GM12878 (cell line): ENCODE data around the gene KRT28. TPM values are rescaled to one million over a fixed set of nuclear protein-coding genes. Genes with fewer than 3 reads are reported as not detected.

Experiments
- ATAC-seq: fragments of 200-7000 bp; cut with Tn5 transposase; 3 replicates; pipeline ENCODE4 v1.9.1; 2020; ENCODE audit warnings: mild to moderate bottlenecking, moderate library complexity
- BruUV-seq: library from RNA; stranded (reverse); fragments of 400-500 nt; replicated peaks from 2 replicates; lab custom pipeline; 2021; lab: Mats Ljungman, UMichigan
- CTCF ChIA-PET: fragments of 300-600 bp; sonication (Branson Sonifier 250); formaldehyde crosslinking; extraction: SDS; loops from one replicate; lab custom pipeline; 2021; ENCODE audit warnings: inconsistent platforms; lab: Yijun Ruan, JAX
- POLR2A ChIA-PET: fragments of 350-600 bp; formaldehyde crosslinking; extraction: SDS; loops from one replicate; lab custom pipeline; 2021; ENCODE audit warnings: inconsistent platforms; lab: Charles Lee
- RAD21 ChIA-PET: fragments of 300-600 bp; sonication (Branson Sonifier 250); formaldehyde crosslinking; loops from one replicate; lab custom pipeline; 2023; ENCODE audit warnings: antibody characterized with exemption; ENCODE audit not compliant: unreplicated experiment; lab: Charles Lee
- SMC1A ChIA-PET: fragments of 300-600 bp; sonication (Branson Sonifier 250); formaldehyde crosslinking; loops from one replicate; lab custom pipeline; 2023; ENCODE audit not compliant: unreplicated experiment, uncharacterized antibody; lab: Charles Lee
- DNase-seq: peaks from one replicate; pipeline ENCODE4 v3.0.0-alpha.2; 2011; ENCODE audit warnings: low read depth, low spot score
- FAIRE-seq: peaks from 3 replicates; lab custom pipeline; 2011; peaks lifted over from hg19 to GRCh38; lab: Jason Lieb, UNC
- H2AFZ ChIP-seq: 2 replicates; pipeline ENCODE4 v1.6.0; 2011; ENCODE audit warnings: low read depth, low read length, control low read depth; ENCODE audit not compliant: control insufficient read depth
- H3K27ac ChIP-seq: 2 replicates; pipeline ENCODE4 v1.5.1; 2011; ENCODE audit warnings: control low read depth; ENCODE audit not compliant: control insufficient read depth, insufficient read depth
- H3K27me3 ChIP-seq, 2 experiments: replicated peaks in 1 of 2; 2 replicates each; pipeline versions ENCODE4 v1.6.0 to v1.6.1; 2011; ENCODE audit warnings: low read length in 1 of 2; ENCODE audit not compliant: control insufficient read depth in 2 of 2, insufficient read depth in 2 of 2
- H3K36me3 ChIP-seq, 2 experiments: 2 replicates each; pipeline ENCODE4 v1.5.1; 2011; ENCODE audit warnings: low read length in 1 of 2; ENCODE audit not compliant: control insufficient read depth in 2 of 2, insufficient read depth in 2 of 2
- H3K4me1 ChIP-seq: 2 replicates; pipeline ENCODE4 v1.6.1; 2011; ENCODE audit warnings: mild to moderate bottlenecking, low read length, moderate library complexity, mixed read lengths; ENCODE audit not compliant: control insufficient read depth, insufficient read depth
- H3K4me2 ChIP-seq: 2 replicates; pipeline ENCODE4 v1.6.0; 2011; ENCODE audit warnings: control low read depth; ENCODE audit not compliant: control insufficient read depth, insufficient read depth
- H3K4me3 ChIP-seq: fragments of 200-600 bp; sonication (generic); 2 replicates; pipeline ENCODE4 v1.5.1; 2016
- H3K79me2 ChIP-seq: 2 replicates; pipeline ENCODE4 v1.6.0; 2011; ENCODE audit warnings: low read length; ENCODE audit not compliant: control insufficient read depth, insufficient read depth
- H3K9ac ChIP-seq: 2 replicates; pipeline ENCODE4 v1.8.0; 2011; ENCODE audit warnings: low read length, control low read depth, mixed read lengths; ENCODE audit not compliant: control insufficient read depth, insufficient read depth
- H3K9me3 ChIP-seq: replicated peaks from 3 replicates; pipeline ENCODE4 v1.5.1; 2011; ENCODE audit warnings: mild to moderate bottlenecking, low read length; ENCODE audit not compliant: control insufficient read depth, insufficient read depth
- H4K20me1 ChIP-seq: 2 replicates; pipeline ENCODE4 v1.6.0; 2011; ENCODE audit not compliant: control insufficient read depth, insufficient read depth
- BMI1 ChIP-seq: fragments of 450-650 bp; IDR thresholded peaks from 2 replicates; pipeline ENCODE4 v1.6.1; 2016; ENCODE audit warnings: mild to moderate bottlenecking, moderate library complexity, borderline replicate concordance
- CEBPB ChIP-seq, 2 experiments: fragments of 150-350 bp in 1 of 2; IDR thresholded peaks; 2 replicates each; pipeline ENCODE4 v1.6.1; 2012 to 2014; ENCODE audit warnings: low read depth in 2 of 2, low read length in 2 of 2, borderline replicate concordance in 1 of 2, inconsistent platforms in 1 of 2
- ESRRA ChIP-seq: IDR thresholded peaks from 2 replicates; pipeline ENCODE4 v1.6.1; 2012; ENCODE audit warnings: mild to moderate bottlenecking, low read length, improper control_type of control experiment
- ETV6 ChIP-seq, 2 experiments: fragments of 450-650 bp in 1 of 2; IDR thresholded peaks in 1 of 2; conservative IDR thresholded peaks in 1 of 2; 2 replicates each; pipeline ENCODE4 v1.6.1; 2014; ENCODE audit warnings: antibody characterized with exemption in 1 of 2, borderline replicate concordance in 1 of 2, low read depth in 1 of 2, mild to moderate bottlenecking in 1 of 2, moderate library complexity in 1 of 2
- MTA3 ChIP-seq: IDR thresholded peaks from 2 replicates; pipeline ENCODE4 v1.6.1; 2012; ENCODE audit warnings: low read length, inconsistent platforms, borderline replicate concordance
- PML ChIP-seq: IDR thresholded peaks from 2 replicates; pipeline ENCODE4 v1.6.1; 2012; ENCODE audit warnings: low read length, inconsistent platforms
- RBBP5 ChIP-seq: fragments of 200-600 bp; sonication (generic); conservative IDR thresholded peaks from 2 replicates; pipeline ENCODE4 v1.6.1; 2016
- SIX5 ChIP-seq: IDR thresholded peaks from 2 replicates; pipeline ENCODE4 v1.6.1; 2011; ENCODE audit warnings: mild to moderate bottlenecking, low read depth, low read length, moderate library complexity; ENCODE audit not compliant: severe bottlenecking
- ZNF24 ChIP-seq: fragments of 450-650 bp; IDR thresholded peaks from 2 replicates; pipeline ENCODE4 v1.6.1; 2017; ENCODE audit warnings: antibody characterized with exemption, mild to moderate bottlenecking
- WGBS: methylation state at CpG from one replicate; pipeline ENCODE4 v1.1.6; 2016; ENCODE audit warnings: low lambda C conversion rate; ENCODE audit not compliant: insufficient replicate concordance, insufficient coverage; ENCODE audit errors: missing lambda C conversion rate; 5-methylcytosine and 5-hydroxymethylcytosine counted together
- in situ Hi-C: fragments of 300-500 bp; cut with MboI; formaldehyde crosslinking; loops from 9 replicates; pipeline ENCODE4 v1.14.3; 2018; ENCODE audit warnings: mixed read lengths
- intact Hi-C: fragments of 100-400 bp; cut with micrococcal nuclease; formaldehyde crosslinking; loops from one replicate; pipeline ENCODE4 v1.14.2; 2022; ENCODE audit not compliant: unreplicated experiment
- polyA plus RNA-seq, 11 experiments: library from polyadenylated mRNA; depleted of rRNA in 4 of 11; unstranded in 6 of 11; stranded (reverse) in 5 of 11; fragments of >200 nt; fragmentation: Nextera tagmentation in 4 of 11; fragmentation: Illumina TruSeq in 1 of 11; extraction: Ambion mirVana in 4 of 11; extraction: Trizol in 1 of 11; gene quantifications; 1 replicate in 1 of 11; 2 replicates in 10 of 11; pipeline versions ENCODE4 v1.2.1 to v1.2.3, GENCODE V29; 2011 to 2016; ENCODE audit warnings: inconsistent platforms in 2 of 11, missing spikeins in 2 of 11, low read depth in 1 of 11
- total RNA-seq, 4 experiments: library from RNA; depleted of rRNA in 3 of 4; stranded (reverse); fragments of >200 nt in 3 of 4; fragmentation: Illumina TruSeq in 1 of 4; extraction: Trizol in 1 of 4; gene quantifications; 2 replicates each; pipeline versions ENCODE4 v1.2.1 to v1.2.3, GENCODE V29; 2013 to 2021
- TF ChIP-seq, protein P1 (sequence below): IDR thresholded peaks from 2 replicates; pipeline ENCODE4 v1.6.1; 2012; ENCODE audit warnings: mild to moderate bottlenecking, low read depth, low read length
- TF ChIP-seq, protein P2 (sequence below): IDR thresholded peaks from 2 replicates; pipeline ENCODE4 v1.6.1; 2012; ENCODE audit warnings: low read depth, low read length, improper control_type of control experiment

Gene KRT28
- total and polyA plus RNA-seq, 10 of the 15 experiments (the other 5 are each of a cell fraction or from before 2014, with no cell fraction given) = not detected

DNA sequence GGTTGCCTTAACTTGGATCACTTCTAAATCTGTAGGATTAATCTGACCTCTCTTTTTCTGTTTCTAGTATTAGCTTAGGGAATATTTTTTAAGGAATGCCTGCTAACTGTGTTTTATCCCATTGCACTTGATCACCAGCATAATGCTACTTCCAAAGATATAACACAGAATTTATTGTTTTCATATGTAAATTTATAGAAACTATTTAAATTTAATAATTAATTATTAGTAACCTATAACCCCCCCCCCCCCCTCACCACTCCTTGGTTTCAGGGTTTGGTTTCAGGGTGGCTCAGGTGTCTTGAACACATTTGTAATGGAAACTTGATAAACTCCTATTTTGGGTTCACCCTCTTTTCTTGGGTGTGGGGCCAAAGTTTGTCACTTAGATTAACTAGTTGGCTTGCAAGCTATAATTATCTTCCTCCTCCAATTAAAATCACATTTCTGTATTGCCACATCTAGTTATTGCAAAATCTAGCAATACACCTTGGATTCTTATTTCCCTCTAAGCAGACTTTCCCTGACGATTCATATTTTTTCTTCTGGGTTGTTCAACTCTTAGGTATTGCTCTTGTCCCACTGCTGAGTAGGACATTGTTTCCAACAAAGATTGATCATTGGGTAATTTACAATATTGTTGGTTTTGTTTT lies 49.0 kb upstream of the KRT28 start:
- BruUV-seq = no TSS peak
- Histone ChIP-seq H3K9me3 (no peaks in the 10 kb centered on the region), H3K27ac (no peak overlapping the region), H3K27me3 (no peaks in the 10 kb centered on the region; a peak in 2 of 4 replicates), H4K20me1 (no peaks in the 10 kb centered on the region), H3K4me3 (no peak overlapping the region), H3K79me2 (no peaks in the 10 kb centered on the region), H3K36me3 (no peaks in the 10 kb centered on the region), H3K9ac (no peak overlapping the region), H2AFZ (no peak overlapping the region), H3K4me1 (no peaks in the 10 kb centered on the region), H3K4me2 (no peak overlapping the region)
- SMC1A ChIA-PET = interaction anchor here (0.6 to 3.3 kb wide), 3 partner anchors 8 to 523 kb away, joined by 3 to 11 read pairs (median 3); no protein-coding TSS in a partner anchor
- RAD21 ChIA-PET = no interaction called here
- DNase-seq (no peak), FAIRE-seq (no peak), ATAC-seq (no peak)
- CTCF ChIA-PET = interaction anchor here (1.1 to 2.3 kb wide), 3 partner anchors 8 to 472 kb away, joined by 3 to 7 read pairs (median 6); no protein-coding TSS in a partner anchor
- intact Hi-C loops = no loop called here
- in situ Hi-C loops = no loop called here
- TF ChIP-seq, protein P1, sequence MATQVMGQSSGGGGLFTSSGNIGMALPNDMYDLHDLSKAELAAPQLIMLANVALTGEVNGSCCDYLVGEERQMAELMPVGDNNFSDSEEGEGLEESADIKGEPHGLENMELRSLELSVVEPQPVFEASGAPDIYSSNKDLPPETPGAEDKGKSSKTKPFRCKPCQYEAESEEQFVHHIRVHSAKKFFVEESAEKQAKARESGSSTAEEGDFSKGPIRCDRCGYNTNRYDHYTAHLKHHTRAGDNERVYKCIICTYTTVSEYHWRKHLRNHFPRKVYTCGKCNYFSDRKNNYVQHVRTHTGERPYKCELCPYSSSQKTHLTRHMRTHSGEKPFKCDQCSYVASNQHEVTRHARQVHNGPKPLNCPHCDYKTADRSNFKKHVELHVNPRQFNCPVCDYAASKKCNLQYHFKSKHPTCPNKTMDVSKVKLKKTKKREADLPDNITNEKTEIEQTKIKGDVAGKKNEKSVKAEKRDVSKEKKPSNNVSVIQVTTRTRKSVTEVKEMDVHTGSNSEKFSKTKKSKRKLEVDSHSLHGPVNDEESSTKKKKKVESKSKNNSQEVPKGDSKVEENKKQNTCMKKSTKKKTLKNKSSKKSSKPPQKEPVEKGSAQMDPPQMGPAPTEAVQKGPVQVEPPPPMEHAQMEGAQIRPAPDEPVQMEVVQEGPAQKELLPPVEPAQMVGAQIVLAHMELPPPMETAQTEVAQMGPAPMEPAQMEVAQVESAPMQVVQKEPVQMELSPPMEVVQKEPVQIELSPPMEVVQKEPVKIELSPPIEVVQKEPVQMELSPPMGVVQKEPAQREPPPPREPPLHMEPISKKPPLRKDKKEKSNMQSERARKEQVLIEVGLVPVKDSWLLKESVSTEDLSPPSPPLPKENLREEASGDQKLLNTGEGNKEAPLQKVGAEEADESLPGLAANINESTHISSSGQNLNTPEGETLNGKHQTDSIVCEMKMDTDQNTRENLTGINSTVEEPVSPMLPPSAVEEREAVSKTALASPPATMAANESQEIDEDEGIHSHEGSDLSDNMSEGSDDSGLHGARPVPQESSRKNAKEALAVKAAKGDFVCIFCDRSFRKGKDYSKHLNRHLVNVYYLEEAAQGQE = no peak
- TF ChIP-seq ESRRA (no peak), ZNF24 (no peak), MTA3 (no peak), RBBP5 (no peak), BMI1 (no peak), SIX5 (no peak), CEBPB (IDR thresholded peaks at IDR 0.05; ENCODE audit: borderline replicate concordance in 1 of 2, low read depth in 2 of 2, low read length in 2 of 2) (no peak), PML (no peak), ETV6 (conservative IDR thresholded peaks at IDR 0.05 in 1 of 2, IDR thresholded peaks at IDR 0.05 in 1 of 2; ENCODE audit: borderline replicate concordance in 1 of 2, low read depth in 1 of 2) (no peak)
- TF ChIP-seq, protein P2, sequence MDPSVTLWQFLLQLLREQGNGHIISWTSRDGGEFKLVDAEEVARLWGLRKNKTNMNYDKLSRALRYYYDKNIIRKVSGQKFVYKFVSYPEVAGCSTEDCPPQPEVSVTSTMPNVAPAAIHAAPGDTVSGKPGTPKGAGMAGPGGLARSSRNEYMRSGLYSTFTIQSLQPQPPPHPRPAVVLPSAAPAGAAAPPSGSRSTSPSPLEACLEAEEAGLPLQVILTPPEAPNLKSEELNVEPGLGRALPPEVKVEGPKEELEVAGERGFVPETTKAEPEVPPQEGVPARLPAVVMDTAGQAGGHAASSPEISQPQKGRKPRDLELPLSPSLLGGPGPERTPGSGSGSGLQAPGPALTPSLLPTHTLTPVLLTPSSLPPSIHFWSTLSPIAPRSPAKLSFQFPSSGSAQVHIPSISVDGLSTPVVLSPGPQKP = no peak
- WGBS = 27% methylated on average over 1 of the region's 1 CpG
- POLR2A ChIA-PET = no interaction called here
